Measurements from ENCODE around the gene GRIN2A. TPM values are rescaled to one million over a fixed set of nuclear protein-coding genes. Genes with fewer than 3 reads are reported as not detected.

GRIN2A gene
- polyA plus RNA-seq, 2 of the 4 experiments (the other 2 are of a cell fraction): not detected

DNA sequence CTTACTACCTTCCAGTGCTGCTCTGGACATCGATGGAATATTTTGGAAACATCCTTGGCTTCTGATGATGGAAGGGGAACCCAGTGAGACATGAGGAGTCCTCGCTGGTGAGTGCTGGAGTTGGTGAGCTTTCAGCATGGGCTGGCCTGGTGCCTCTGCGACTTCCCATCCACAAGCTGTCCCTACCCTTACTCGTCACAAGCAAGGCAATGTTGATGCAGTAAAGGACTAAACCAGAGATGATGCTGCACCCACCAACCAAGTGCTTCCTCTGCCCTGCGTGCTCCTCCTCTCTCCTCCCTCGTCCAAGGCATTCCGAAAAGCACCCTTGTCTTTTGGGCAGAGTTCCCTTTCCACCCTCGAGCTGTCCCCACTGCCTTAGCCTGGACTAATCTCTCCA, 154.7 kb downstream of the GRIN2A start (continued):
- TF ChIP-seq MYC (IDR thresholded peaks at IDR 0.05; ENCODE audit: borderline replicate concordance, low read length): no peak
- TF ChIP-seq EP300 (IDR thresholded peaks at IDR 0.05): no peak
- no peak for TF ChIP-seq ZSCAN20 (CRISPR knock-in tag; IDR thresholded peaks at IDR 0.05)
- no peak for TF ChIP-seq KDM1A (IDR thresholded peaks at IDR 0.05; ENCODE audit: low read depth)

DNA sequence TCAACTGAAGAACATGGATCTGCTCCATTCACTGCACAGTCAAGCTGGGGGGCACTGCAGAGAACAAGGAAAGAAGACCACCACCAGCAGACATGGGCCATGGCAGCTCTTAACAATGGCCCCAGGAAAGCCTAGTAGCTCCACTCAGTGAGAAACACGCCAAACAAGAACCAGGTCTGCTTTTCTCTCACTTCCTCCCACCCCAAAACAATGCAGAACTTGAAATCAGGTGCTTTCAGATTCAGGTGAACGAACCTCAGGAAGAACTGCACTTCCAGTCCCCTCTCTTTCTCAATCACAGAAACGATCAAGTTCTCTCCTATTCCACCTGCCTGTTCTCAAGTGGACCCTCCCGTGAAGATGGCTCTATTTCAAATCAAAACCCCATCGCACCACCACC, 155.6 kb downstream of the GRIN2A start:
- ChIA-PET POLR2A (no interaction called here), CTCF (no interaction called here)
- Histone ChIP-seq H3K4me1 (no peaks in the 10 kb centered on the region), H3K27ac (no peak overlapping the region), H3K9me3 (no peaks in the 10 kb centered on the region), H3K4me2 (no peak overlapping the region), H3K4me3 (no peak overlapping the region)
- no peak for ATAC-seq
- no peak for TF ChIP-seq JUNB (IDR thresholded peaks at IDR 0.05)
- TF ChIP-seq TP53 (CRISPR knock-in tag; IDR thresholded peaks at IDR 0.05): no peak
- TF ChIP-seq, protein P1, sequence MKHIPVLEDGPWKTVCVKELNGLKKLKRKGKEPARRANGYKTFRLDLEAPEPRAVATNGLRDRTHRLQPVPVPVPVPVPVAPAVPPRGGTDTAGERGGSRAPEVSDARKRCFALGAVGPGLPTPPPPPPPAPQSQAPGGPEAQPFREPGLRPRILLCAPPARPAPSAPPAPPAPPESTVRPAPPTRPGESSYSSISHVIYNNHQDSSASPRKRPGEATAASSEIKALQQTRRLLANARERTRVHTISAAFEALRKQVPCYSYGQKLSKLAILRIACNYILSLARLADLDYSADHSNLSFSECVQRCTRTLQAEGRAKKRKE (CRISPR knock-in tag; IDR thresholded peaks at IDR 0.05; ENCODE audit: low read depth): no peak
- TF ChIP-seq RFX5 (IDR thresholded peaks at IDR 0.05): no peak
- no peak for TF ChIP-seq EHMT2 (IDR thresholded peaks at IDR 0.05; ENCODE audit: low read depth)
- TF ChIP-seq ZSCAN20 (CRISPR knock-in tag; IDR thresholded peaks at IDR 0.05): no peak
- TF ChIP-seq HDAC2 (IDR thresholded peaks at IDR 0.05): no peak
- FAIRE-seq: no peak
- 7% methylated on average over 5 of the region's 5 CpGs for WGBS (ENCODE audit: missing lambda C conversion rate)
- DNase-seq (ENCODE audit: low read depth in 1 of 2, low spot score in 1 of 2): no peak

DNA sequence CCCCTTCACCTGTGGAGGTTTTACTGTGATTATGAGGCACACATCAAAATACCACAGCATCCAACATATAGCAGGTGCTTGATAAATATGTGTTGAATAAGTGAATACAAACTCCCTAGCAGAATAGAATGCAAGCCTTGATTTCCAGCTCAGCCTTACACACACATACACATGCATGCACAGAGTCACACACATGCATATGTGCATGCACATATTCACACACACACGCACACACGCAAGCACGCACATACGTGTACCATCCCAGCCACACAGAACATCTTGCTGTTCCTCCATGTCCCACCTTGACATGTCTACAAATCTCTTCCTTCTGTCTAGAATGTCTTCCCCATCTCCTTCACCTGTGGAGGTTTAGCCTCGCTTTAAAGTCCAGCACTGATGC, 160.1 kb downstream of the GRIN2A start:
- TF ChIP-seq CHD4 (IDR thresholded peaks at IDR 0.05; ENCODE audit: borderline replicate concordance) (no peak), EHMT2 (IDR thresholded peaks at IDR 0.05; ENCODE audit: low read depth) (no peak), MAZ (IDR thresholded peaks at IDR 0.05; ENCODE audit: borderline replicate concordance, low read depth, low read length) (no peak), GATA3 (IDR thresholded peaks at IDR 0.05; ENCODE audit: borderline replicate concordance) (no peak), ZFP36 (IDR thresholded peaks at IDR 0.05; ENCODE audit: borderline replicate concordance, partially characterized antibody) (no peak), KDM1A (IDR thresholded peaks at IDR 0.05; ENCODE audit: low read depth) (no peak), RAD21 (conservative IDR thresholded peaks at IDR 0.05 in 1 of 2, IDR thresholded peaks at IDR 0.05 in 1 of 2) (no peak), HOXB5 (CRISPR knock-in tag; IDR thresholded peaks at IDR 0.05) (no peak), MAFK (IDR thresholded peaks at IDR 0.05; ENCODE audit: partially characterized antibody) (no peak)
- TF ChIP-seq, protein P2, sequence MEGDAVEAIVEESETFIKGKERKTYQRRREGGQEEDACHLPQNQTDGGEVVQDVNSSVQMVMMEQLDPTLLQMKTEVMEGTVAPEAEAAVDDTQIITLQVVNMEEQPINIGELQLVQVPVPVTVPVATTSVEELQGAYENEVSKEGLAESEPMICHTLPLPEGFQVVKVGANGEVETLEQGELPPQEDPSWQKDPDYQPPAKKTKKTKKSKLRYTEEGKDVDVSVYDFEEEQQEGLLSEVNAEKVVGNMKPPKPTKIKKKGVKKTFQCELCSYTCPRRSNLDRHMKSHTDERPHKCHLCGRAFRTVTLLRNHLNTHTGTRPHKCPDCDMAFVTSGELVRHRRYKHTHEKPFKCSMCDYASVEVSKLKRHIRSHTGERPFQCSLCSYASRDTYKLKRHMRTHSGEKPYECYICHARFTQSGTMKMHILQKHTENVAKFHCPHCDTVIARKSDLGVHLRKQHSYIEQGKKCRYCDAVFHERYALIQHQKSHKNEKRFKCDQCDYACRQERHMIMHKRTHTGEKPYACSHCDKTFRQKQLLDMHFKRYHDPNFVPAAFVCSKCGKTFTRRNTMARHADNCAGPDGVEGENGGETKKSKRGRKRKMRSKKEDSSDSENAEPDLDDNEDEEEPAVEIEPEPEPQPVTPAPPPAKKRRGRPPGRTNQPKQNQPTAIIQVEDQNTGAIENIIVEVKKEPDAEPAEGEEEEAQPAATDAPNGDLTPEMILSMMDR (IDR thresholded peaks at IDR 0.05): no peak
- CTCF ChIA-PET: no interaction called here

DNA sequence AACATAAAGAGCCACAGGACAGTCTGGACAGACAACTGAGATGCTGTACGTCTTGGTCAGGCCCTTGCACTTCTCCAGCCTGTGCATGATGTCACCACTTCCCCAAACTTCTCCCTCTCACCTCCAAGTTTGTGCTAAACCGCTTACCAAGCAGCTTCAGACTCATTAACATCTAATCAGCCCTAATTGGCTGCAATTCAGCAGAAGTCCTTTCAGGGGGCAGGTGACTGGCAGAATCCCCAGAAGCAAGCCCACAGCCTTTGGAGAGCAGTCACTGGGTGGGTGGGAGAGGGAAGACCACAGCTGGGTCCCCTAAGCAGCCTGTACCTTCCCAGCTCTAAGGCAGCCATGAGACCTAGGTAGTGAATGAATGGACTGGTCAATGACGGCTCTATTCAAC, 161.4 kb downstream of the GRIN2A start:
- CTCF ChIA-PET: no interaction called here

More for the DNA sequence above, 160.1 kb downstream of the GRIN2A start:
- FAIRE-seq (no peak), DNase-seq (ENCODE audit: low read depth in 1 of 2, low spot score in 1 of 2) (no peak), ATAC-seq (no peak)
- POLR2A ChIA-PET: no interaction called here
- Histone ChIP-seq H3K4me2 (no peak overlapping the region), H3K27ac (no peak overlapping the region), H3K9me3 (no peaks in the 10 kb centered on the region), H3K4me1 (no peaks in the 10 kb centered on the region), H3K4me3 (no peak overlapping the region)
- WGBS (ENCODE audit: missing lambda C conversion rate): 50% methylated on average over 5 of the region's 5 CpGs

More for the DNA sequence above, 161.4 kb downstream of the GRIN2A start:
- Histone ChIP-seq H3K4me3 (no peak overlapping the region), H3K4me1 (no peaks in the 10 kb centered on the region), H3K4me2 (no peak overlapping the region), H3K9me3 (no peaks in the 10 kb centered on the region), H3K27ac (no peak overlapping the region)
- ATAC-seq (no peak), FAIRE-seq (no peak), DNase-seq (ENCODE audit: low read depth in 1 of 2, low spot score in 1 of 2) (no peak)
- 4% methylated on average over 3 of the region's 3 CpGs for WGBS (ENCODE audit: missing lambda C conversion rate)
- POLR2A ChIA-PET: no interaction called here
- TF ChIP-seq HOXA7 (CRISPR knock-in tag; IDR thresholded peaks at IDR 0.05): no peak
- TF ChIP-seq, protein P3, sequence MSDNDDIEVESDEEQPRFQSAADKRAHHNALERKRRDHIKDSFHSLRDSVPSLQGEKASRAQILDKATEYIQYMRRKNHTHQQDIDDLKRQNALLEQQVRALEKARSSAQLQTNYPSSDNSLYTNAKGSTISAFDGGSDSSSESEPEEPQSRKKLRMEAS (IDR thresholded peaks at IDR 0.05): no peak
- no peak for TF ChIP-seq RFX5 (IDR thresholded peaks at IDR 0.05)
- TF ChIP-seq ZSCAN20 (CRISPR knock-in tag; IDR thresholded peaks at IDR 0.05): no peak
- TF ChIP-seq EP300 (IDR thresholded peaks at IDR 0.05): no peak
- no peak for TF ChIP-seq EHF (CRISPR knock-in tag; IDR thresholded peaks at IDR 0.05)
- no peak for TF ChIP-seq RAD21 (conservative IDR thresholded peaks at IDR 0.05 in 1 of 2, IDR thresholded peaks at IDR 0.05 in 1 of 2)
- TF ChIP-seq FOXS1 (CRISPR knock-in tag; IDR thresholded peaks at IDR 0.05): no peak
- TF ChIP-seq, protein P1 (CRISPR knock-in tag; IDR thresholded peaks at IDR 0.05; ENCODE audit: low read depth): no peak
- TF ChIP-seq NFE2L2 (conservative IDR thresholded peaks at IDR 0.05; ENCODE audit: low read length): no peak
